Amniotic epithelial cell (primary cell): Measurements from ENCODE around the gene GSG1L2.

Experiments used
- DNase-seq: peaks from one replicate; pipeline ENCODE4 v3.0.0-alpha.2; 2010; ENCODE audit warnings: low read depth

The GSG1L2 gene

DNA sequence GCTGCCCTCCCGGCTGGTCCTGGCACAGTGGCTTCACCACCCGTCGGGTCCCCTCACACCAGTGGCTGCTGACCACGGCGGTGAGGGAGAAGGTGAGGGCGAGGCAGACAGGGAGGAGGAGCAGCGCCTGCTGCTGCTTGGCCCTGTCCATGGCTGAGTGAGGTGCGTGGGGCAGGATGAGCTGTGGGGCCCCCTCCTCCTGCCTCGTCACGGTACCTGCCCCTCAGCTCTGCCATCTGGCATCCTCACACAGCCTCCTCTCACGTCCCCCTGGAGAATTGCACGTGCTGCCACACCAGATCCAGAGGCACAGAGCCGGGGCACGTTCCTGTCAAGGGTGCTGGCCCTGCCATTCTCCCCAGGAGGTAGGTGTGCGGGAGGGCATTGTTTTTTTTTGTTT, at the start of gene GSG1L2:
GSG1L2 (minus strand) TSS at position 159 of the 400 bp plus-strand sequence; CDS start at position 151, 8 bp downstream.
- no peak for DNase-seq

DNA sequence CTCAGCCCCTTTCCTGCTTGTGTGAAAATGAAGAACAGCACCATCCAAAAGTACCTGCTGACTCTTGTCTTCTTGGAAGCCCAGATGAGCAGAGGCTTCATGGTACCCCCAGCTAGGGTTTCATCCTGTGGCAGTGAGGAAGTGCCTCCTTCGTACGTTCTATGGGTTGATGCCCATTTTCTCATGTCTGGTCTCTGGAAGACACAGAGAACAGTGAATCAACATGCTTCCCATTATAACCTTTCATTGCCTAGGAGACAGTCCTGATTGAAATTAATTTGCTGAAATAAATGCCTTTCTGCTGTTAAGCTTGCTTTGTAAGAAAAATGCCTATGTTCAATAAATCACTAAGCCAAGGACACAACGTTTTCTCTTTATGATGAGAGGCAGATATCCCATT, 46.7 kb upstream of the GSG1L2 start:
- DNase-seq: no peak

DNA sequence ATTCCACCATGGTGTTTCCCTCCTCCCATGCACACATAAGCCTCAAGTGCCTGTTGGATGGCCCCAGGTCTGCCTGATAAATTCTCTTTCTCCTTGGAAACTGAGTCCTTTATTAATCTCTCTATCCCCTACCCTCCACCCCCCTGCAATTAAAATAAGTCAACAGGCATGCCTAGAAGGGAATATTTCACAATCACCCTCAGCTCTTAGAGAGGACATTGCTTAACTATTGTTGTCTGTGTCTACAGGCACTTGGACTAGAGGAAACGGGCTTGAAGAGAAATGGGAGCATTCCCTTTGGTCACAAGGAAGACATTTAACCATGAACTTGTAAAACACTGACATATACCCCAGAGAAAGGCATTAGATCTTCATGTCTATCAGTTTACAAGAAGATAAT, 43.7 kb upstream of the GSG1L2 start:
- peak; percentile 48 for DNase-seq

DNA sequence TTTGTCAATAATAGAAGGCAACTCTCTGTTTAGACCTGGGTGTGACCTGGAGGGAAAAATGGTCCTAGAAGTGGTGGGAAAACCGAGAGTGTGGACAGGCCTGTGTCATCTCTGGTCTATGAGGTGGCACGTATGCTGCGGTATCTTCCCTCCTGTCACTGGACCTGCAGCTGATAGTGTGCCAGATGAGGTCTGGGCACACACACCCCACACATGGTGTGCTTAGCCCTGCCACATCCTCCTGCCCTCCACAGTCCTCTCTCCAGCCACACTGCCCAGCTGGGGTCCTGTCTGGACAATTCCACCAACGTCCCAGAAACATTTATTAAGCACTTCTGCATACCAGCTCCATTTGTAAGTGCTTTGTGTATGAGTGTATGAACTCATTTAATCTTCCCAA, 41.1 kb upstream of the GSG1L2 start:
- DNase-seq: no peak

DNA sequence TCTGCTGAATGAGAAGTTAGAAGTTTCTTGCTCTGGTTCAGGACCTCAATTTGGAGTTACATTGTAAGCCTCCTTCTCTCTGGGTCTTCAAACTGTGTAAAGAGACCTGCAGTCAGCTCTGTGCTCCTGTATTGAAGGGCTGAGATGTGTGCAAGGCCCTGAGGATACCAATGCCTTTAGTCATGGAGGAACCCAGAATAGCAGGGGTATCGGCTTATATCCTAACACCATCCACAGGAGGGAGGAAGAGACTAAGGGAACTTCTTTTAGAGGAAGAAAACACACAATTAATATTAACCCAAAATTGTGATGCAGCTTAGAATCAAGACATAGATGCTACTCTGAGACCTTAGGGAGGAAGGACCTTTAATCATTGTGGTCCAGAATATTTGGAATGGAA, 40.3 kb upstream of the GSG1L2 start:
- no peak for DNase-seq

DNA sequence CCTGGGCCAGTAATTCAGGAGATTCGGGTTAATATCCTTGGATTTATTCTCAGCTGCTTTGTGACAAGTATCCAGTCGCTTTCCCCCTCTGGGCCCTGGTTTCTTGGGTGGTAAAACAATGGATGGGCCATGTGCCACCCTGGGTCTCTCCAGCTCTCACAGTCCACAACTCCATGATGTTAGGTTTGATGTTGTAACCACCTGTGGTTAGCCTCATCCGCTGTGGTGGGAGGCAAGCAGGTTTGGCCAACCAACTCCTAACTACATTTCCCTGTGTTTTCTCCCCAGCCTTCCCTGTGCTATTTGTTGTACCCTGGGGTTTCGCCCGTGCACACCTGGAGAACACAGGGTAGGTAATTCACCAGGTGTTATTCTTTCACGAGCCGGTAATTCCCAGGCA, 39.0 kb upstream of the GSG1L2 start:
- DNase-seq: no peak

DNA sequence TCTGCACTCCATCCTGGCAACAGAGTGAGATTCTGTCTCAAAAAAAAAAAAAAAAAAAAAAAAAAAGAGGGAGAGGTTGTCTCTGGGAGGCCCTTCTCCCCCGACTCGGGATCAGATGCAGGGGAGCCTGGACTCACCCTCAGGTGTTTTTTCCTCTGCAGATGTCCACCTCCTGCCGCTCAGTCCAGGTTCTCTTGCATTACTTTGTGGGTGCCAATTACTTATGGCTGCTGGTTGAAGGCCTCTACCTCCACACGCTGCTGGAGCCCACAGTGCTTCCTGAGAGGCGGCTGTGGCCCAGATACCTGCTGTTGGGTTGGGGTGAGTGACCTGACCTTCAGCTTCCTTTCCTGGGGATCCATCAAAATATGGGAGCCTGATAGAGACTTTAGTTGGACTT, 37.9 kb upstream of the GSG1L2 start:
- no peak for DNase-seq

DNA sequence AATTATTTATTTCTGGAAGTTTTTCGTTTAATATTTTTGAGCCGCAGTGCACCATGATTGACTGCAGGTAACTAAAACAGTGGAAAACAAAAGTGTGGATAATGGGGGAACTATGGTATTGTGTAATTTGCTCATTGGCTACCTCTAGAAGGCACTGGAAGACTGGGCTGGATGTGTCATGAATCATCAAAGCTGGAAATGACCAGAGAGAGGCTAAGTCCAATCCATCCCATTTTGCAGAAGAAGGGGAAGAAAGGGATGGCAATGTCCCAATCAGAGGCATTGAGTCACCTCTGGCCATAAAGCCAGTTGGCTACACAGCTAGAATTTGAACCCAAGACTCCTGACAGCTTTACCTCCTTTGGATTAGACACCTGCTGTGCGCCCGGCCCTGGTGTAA, 33.2 kb upstream of the GSG1L2 start:
- no peak for DNase-seq

DNA sequence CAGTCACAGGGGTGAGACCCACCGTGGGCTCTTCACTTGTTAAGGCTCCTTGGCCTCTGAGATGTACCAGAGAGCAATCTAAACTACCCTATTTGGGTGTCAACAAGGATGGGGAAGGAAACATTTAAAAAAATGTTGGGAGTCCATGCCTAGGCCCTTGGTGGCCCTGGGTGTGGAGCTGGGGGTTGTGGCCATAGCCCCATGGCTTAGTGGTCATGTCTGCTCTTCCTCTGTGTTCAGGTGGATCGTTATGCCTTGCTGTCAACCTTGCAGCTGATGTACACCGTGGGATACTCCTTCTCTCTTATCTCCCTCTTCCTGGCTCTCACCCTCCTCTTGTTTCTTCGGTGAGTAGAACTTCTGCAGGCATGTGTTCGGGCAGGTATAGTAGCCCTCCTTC, 32.4 kb upstream of the GSG1L2 start:
- DNase-seq: no peak

DNA sequence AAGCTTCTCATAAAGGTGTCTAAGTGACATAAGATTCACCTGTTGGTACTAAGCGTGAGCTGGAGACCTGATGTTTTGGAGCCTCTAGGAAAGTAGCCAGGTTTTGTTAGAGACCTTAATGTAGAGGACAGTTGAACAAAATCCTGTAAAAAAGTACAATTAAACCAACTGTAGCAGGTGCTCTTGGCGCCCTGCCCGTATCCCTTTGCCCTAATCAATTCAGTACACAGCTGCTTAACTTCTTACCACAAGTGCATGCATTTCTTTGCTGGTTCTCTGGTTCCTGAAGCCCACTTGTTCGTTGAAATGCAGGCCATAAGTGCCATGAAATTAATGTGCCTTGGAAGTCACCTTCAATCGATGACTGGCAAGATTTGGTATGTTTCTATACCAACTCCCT, 28.3 kb upstream of the GSG1L2 start:
- DNase-seq: no peak

DNA sequence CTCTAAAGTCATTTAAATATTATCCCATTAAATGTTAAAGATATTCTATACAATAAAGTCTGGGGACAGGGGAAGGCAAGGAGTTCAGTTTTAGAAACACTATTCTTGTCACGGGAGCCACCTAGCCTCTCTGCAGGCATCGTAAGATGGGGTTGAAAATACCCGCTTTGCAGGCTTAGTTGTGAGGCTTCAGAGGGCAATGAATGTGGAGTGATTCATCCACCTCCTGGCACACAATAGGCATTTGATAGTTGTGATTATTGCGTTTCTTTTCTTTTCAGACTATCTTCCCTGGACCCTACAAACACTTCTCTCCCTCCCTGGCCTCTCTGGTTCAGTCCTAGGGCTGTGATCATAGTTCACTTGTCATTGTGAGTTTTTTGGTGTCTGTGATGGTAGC, 23.4 kb upstream of the GSG1L2 start:
- DNase-seq: no peak

DNA sequence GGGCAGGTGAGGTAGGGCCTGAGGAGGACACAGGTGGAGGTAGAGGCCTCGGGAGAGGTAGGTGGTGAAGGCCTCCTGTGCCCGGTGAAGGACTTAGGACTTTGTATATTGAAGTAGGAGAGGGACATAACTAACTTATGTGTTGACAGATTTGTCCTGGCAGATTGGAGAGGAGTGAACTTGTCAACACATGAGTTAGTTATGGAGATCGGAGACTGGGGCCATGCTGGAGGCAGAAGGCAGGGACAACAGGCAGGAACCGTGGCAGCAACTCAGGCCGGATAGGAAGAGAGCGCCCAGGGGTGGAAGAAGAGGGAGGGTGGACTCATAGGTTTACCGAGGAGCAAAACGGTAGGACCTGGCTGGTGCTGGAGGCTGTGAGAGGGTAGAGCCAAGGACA, 22.3 kb upstream of the GSG1L2 start:
- no peak for DNase-seq

DNA sequence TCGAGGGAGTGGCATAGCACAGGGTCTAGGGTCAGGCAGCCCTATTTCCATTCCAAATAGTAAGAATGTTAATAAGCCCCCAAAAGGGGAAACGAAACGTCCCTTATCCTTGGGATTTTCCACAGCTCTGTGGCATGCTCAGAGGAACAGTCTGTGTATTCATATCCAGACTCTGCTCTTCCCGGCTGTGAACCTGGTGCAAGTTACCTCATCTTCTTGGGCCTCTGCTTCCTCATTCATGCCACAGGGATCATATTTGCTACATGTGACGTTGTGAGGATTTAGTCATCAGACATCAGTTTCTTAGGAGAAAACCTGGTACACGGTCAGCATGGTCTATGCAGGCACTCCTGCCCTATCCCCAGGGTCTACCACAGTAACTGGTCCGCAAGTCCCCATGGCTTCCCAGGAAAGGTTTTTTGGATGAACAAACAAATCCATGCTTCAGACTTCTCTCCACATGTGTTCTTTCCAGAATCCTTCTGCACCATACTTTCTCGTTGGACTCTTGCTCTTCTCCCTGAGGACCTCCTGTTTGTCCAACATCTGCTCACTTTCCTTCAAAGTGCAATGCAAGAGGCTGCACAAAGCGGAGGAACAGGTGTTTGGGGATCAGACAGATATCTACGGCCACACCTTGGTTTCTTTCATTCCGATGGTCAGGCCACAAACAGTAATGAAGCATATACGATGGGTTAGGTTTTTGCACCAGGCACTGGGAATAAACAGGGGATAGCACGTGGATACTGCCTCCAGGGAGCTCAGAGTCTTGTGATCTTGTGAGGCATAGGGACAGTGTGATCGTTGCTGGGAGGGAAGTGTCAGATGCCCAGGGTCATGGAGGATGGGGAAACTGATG, 21.5 kb upstream of the GSG1L2 start:
- DNase-seq: peak; percentile 46

DNA sequence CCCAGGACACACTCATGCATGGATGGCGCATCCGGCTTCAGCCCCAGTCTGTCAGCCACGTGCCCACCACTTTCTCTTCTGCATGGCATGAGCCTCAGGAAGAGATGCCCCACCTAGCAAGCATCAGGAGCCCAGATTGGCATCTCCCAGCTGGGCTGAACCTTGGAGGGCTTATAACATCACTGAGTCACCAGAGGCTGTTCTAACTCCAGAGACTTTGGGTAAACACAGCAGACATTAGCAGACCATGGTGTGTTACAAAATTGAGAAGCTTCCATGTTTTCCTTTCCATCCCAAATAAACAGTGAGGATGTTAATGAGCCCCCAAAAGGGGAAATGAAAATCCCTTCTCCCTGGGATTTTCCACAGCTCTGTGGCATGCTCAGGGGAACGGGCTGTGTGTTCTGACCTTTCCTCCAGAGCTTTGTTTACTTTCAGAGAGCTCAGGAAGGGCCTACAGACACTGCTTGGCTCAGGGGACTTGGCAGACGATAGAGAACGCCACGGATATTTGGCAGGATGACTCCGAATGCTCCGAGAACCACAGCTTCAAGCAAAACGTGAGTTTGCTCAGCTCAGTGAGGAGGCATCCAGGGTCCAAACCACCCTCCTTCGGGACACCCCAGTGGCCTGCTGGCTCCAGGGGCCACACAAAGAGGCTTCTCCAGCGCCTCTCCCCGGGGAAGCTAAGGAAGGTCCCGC, 20.3 kb upstream of the GSG1L2 start:
- peak; percentile 68 for DNase-seq

DNA sequence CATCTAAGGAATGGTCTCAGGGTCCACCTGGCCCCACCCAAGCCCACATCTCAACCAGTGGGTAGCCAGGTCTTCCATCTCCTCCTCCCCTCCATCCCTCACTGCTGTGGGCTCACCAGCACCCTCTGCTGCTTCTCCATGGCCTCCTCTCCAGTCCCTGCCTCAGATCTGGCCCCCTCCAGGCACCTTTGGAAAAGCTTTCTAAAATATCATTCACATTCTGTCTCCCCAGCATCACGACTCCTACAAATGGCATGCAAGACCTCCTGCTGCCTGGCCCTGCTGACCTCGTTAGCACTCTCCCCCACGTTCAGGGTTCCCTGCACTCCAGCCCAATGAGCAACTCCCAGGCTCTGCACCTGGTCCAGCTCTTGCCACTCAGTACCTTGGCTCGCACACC, 17.6 kb upstream of the GSG1L2 start:
- DNase-seq: peak; percentile 49

DNA sequence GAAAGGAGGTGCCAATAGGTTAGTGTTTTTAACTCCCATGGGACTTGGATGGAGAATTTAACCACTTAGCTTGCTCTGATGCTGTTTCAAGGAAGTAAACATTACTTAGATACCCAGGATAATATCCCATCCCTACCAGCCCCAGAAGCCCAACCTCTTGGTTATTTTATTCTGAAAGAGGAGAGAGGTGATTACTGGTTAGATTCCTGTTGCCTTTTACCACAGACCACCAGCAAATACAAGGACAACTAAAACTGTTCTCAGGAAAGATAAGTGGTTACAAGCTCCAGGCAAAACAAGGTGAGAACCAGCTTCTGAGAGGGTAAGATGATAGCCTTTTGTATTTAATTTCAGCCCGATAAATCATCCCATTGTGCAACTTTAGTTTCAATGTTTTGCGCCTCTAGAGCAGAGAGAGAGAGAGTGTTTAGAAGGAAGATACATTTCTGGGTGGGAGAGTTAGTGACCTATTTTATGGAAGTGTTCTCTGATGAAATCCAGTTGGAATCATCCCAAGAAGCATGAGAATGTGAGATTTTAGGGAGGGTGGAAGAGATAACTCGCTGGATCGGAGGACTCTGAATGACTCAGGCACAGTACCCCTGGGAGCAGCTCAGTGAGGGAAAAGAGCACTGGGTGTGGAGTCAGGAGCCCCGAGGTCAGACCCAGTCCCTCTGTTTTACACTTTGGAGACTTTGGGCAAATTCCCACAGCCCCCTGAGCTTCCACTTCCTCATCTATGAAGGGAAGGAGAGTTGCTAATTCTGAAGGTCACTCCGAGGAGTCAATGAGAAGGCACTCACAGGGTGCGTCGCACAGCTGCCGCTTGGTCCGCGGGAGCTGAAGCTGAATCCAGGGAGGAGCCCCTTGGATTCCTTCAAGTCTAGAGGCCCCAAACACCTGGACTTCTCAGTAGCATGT, 15.9 kb upstream of the GSG1L2 start:
- DNase-seq: peak; percentile 97

DNA sequence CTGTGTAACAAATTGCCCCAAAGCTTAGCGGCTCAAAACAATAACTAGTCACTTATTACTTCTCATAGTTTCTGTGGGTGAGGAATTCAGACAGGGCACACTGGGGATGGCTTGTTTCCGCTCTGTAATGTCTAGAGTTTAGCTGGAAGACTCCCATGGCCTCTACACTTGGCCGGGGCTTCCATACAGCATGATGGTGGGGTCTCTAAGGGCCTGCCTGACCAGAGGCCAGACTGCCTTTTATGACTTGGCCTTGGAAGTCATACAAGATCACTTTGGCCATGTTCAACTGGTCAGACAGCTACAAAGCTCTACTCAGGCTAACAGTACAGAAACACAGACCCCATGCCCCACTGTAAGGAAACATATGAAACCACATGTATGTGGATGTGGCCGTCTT, 12.0 kb upstream of the GSG1L2 start:
- no peak for DNase-seq

DNA sequence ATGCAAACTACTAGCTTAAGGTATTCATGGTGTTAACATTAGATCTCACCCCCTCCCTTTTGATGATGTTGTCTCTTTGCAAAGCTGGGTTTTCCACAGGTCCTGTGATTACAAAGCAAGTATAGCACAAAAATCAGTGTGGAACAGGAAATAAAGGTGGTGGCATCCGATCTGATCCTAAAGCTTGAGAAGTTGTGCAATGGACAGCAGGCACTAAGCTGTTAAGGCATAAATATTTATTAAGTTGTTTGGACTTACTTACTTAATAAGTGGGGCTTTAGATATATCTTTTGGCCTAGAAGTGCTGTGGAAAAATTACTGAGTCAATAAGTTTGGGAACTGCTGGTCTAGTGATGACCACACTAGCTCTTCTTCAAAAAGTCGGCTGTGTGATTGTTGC, 8.8 kb upstream of the GSG1L2 start:
- peak; percentile 16 for DNase-seq

DNA sequence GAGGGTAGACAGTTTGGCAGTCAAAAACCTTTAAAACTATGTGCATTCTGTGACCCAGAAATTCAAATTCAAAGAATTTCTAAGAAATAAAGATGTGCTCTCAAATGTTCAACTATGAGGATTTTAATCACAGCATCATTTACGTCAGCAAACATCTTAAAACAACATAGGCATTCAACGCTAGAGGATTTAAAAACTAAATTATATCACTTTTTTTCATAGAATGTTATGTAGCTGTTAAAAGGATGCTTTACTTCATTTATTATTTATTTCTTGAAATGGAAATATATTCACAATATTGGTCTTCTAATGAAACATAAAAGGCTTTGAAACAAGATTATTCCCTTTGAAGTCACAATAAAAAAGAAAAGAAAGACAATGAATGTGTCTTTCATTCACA, 7.5 kb upstream of the GSG1L2 start:
- DNase-seq: no peak

DNA sequence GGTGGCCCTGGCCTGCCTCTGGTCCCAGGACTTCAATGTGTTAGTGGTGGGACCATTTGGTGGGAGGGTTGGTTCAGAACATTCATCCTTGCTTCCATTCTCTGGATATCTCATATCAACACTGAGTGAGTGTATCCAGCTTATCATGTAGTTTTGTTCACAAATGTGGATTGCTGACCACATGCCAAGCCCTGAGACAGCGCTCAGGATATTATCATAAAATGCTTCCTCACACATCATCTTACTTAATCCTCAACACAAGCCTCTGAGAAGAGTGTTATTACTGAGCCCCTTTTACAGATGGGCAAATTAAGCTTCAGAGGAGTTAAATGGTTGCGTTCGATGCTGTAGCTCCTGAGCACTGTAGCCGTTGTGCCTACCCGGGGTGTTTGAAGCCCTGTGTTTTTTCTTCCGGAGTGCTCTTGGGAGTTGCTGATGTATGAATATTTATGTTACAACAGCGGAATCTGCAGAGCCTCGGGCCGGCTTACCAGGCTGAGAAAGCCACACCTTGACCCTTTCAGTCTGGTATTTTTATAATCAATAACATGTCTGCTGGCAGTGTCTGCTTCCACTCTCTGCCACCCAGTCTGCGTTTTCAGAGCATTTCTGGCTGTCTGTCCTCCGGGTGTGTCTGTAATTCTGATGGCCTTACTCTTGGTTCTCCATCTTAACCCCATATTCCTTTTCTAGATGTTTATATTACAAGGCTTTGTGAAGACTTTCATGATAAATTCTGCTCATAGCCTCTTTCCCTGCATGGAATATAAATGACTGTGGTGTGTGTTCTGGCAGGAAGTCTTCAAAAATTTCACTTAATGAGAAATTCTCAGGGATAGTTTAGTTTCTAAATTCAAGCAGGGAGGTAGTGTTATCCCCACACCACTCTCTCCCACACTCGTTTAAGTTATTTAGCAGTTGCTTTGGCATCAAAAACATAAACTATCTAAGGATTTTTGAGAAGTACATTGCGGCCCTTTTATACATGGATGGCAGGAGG, 6.7 kb upstream of the GSG1L2 start:
- peak; percentile 87 for DNase-seq

DNA sequence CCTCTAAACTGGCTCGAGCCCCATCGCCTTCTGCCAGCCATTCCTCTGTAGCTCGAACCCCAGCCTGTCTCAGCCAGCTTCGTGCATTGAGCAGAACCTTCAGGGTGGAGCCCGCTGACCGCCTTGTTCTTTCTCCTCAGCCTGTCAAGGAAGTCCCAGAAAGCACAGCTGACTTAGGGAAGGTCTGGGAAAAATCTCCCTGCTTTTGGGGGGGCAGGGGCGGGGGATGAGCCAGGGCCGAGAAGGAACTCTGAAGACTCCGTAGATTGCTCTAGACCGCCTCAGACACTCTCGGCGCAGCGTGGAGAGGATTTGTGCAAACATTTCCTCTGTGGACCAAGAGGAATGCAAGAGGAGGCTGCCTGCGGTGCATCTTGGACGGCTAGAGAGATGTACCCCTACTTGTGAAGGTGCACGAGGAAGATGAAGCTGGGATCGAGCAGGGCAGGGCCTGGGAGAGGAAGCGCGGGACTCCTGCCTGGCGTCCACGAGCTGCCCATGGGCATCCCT, 3.8 kb upstream of the GSG1L2 start, which contains the start of gene GLP2R:
GLP2R (plus strand) TSS at position 284 of the 510 bp plus-strand sequence; CDS start at position 424, 140 bp downstream.
- peak; percentile 32 for DNase-seq
